Mesendoderm (in vitro differentiated cells): Measurements from ENCODE around the gene ERC2.

Source experiments
- DNase-seq: peaks from one replicate; pipeline ENCODE4 v3.0.0; 2013
- H2AK5ac ChIP-seq: 2 replicates; pipeline ENCODE4 v1.6.1; 2013; ENCODE audit warnings: low read length, inconsistent platforms
- H2BK120ac ChIP-seq: 2 replicates; pipeline ENCODE4 v1.6.1; 2013; ENCODE audit warnings: low read depth, mild to moderate bottlenecking, low read length, moderate library complexity, mixed read lengths
- H2BK15ac ChIP-seq: replicated peaks from 2 replicates; pipeline ENCODE4 v1.6.1; 2013; ENCODE audit warnings: low read depth, mild to moderate bottlenecking, moderate library complexity
- H2BK5ac ChIP-seq: 2 replicates; pipeline ENCODE4 v1.6.1; 2013; ENCODE audit warnings: low read length, inconsistent platforms
- H3K18ac ChIP-seq: 2 replicates; pipeline ENCODE4 v1.6.1; 2013; ENCODE audit warnings: mild to moderate bottlenecking, low read length, mixed read lengths
- H3K23ac ChIP-seq: one replicate; pipeline ENCODE4 v1.6.1; 2013; ENCODE audit warnings: low read length
- H3K27ac ChIP-seq: 2 replicates; pipeline ENCODE4 v1.5.1; 2013; ENCODE audit warnings: low read depth, mild to moderate bottlenecking, inconsistent platforms, low read length, moderate library complexity
- H3K27me3 ChIP-seq: 2 replicates; pipeline ENCODE4 v1.6.1; 2013; ENCODE audit warnings: low read length, control low read depth, mild to moderate bottlenecking, inconsistent platforms; ENCODE audit not compliant: insufficient read depth, poor library complexity
- H3K36me3 ChIP-seq: 2 replicates; pipeline ENCODE4 v1.6.1; 2013; ENCODE audit warnings: low read length, inconsistent platforms; ENCODE audit not compliant: control insufficient read depth, insufficient read depth
- H3K4ac ChIP-seq: one replicate; pipeline ENCODE4 v1.6.1; 2013; ENCODE audit warnings: low read depth, mild to moderate bottlenecking, low read length, moderate library complexity
- H3K4me1 ChIP-seq: 2 replicates; pipeline ENCODE4 v1.6.1; 2013; ENCODE audit warnings: low read depth, low read length, inconsistent platforms; ENCODE audit not compliant: control insufficient read depth
- H3K4me2 ChIP-seq: 2 replicates; pipeline ENCODE4 v1.6.1; 2013; ENCODE audit warnings: low read length
- H3K4me3 ChIP-seq: 2 replicates; pipeline ENCODE4 v1.5.1; 2013; ENCODE audit warnings: mild to moderate bottlenecking, low read length
- H3K56ac ChIP-seq: one replicate; pipeline ENCODE4 v1.6.1; 2013; ENCODE audit warnings: low read length
- H3K79me1 ChIP-seq: 2 replicates; pipeline ENCODE4 v1.6.1; 2013; ENCODE audit warnings: low read length, inconsistent platforms
- H3K79me2 ChIP-seq: 2 replicates; pipeline ENCODE4 v1.6.1; 2013; ENCODE audit warnings: mild to moderate bottlenecking, low read length; ENCODE audit not compliant: control insufficient read depth, insufficient read depth
- H3K9ac ChIP-seq: 2 replicates; pipeline ENCODE4 v1.6.1; 2013; ENCODE audit warnings: low read length, inconsistent platforms
- H4K5ac ChIP-seq: one replicate; pipeline ENCODE4 v1.6.1; 2013; ENCODE audit warnings: low read length
- H4K8ac ChIP-seq: one replicate; pipeline ENCODE4 v1.6.1; 2013; ENCODE audit warnings: low read depth, mild to moderate bottlenecking, control low read depth, low read length, moderate library complexity
- WGBS: extraction: QIAGEN DNeasy Blood & Tissue Kit; methylation state at CpG from one replicate; pipeline ENCODE4 v1.1.7; 2013; ENCODE audit warnings: low lambda C conversion rate, missing lambda C conversion rate; ENCODE audit not compliant: insufficient coverage; ENCODE audit errors: extremely low coverage; 5-methylcytosine and 5-hydroxymethylcytosine counted together

ERC2 gene

GRCh38 chr3:55728461-55729100 is 739.7 kb downstream of the ERC2 start:
- Histone ChIP-seq H4K8ac (no peak overlapping the region), H3K36me3 (no peaks in the 10 kb centered on the region), H2BK15ac (no peak overlapping the region), H3K18ac (no peak overlapping the region), H3K9ac (no peak overlapping the region), H2BK5ac (no peak overlapping the region), H3K4me3 (no peak overlapping the region), H3K27ac (no peak overlapping the region), H3K56ac (no peak overlapping the region), H2BK120ac (no peak overlapping the region), H3K4me1 (peaks cover 4% of the 10 kb centered on the region), H3K4ac (no peak overlapping the region), H3K79me1 (no peaks in the 10 kb centered on the region), H3K27me3 (no peaks in the 10 kb centered on the region), H2AK5ac (no peak overlapping the region), H3K79me2 (no peaks in the 10 kb centered on the region), H4K5ac (no peak overlapping the region), H3K4me2 (no peak overlapping the region), H3K23ac (peak overlapping the region; percentile 81)
- DNase-seq, result no peak
- no CpG with 5 or more reads among the region's 5 CpGs for WGBS

GRCh38 chr3:55726501-55726775 is 741.8 kb downstream of the ERC2 start:
- no peak overlapping the region for H4K5ac ChIP-seq
- H3K27me3 ChIP-seq, result no peaks in the 10 kb centered on the region
- no peak overlapping the region for H3K9ac ChIP-seq
- H3K4me1 ChIP-seq, result peaks cover 8% of the 10 kb centered on the region
- no CpG with 5 or more reads among the region's 2 CpGs for WGBS
- no peaks in the 10 kb centered on the region for H3K79me1 ChIP-seq
- no peak overlapping the region for H2BK5ac ChIP-seq
- no peak overlapping the region for H3K27ac ChIP-seq
- H3K23ac ChIP-seq, result no peak overlapping the region
- no peak overlapping the region for H2AK5ac ChIP-seq
- H3K4me3 ChIP-seq, result no peak overlapping the region
- H2BK15ac ChIP-seq, result no peak overlapping the region
- no peaks in the 10 kb centered on the region for H3K36me3 ChIP-seq
- H2BK120ac ChIP-seq, result no peak overlapping the region
- no peak overlapping the region for H3K18ac ChIP-seq
- no peak overlapping the region for H3K4me2 ChIP-seq
- H3K79me2 ChIP-seq, result no peaks in the 10 kb centered on the region
- no peak overlapping the region for H4K8ac ChIP-seq
- no peak overlapping the region for H3K56ac ChIP-seq
- DNase-seq, result no peak
- H3K4ac ChIP-seq, result no peak overlapping the region

GRCh38 chr3:55725681-55726500 is 742.4 kb downstream of the ERC2 start:
- no peaks in the 10 kb centered on the region for H3K36me3 ChIP-seq
- no peak overlapping the region for H3K4ac ChIP-seq
- no peak overlapping the region for H3K56ac ChIP-seq
- no peak overlapping the region for H3K4me3 ChIP-seq
- WGBS, result no CpG with 5 or more reads among the region's 3 CpGs
- H3K4me1 ChIP-seq, result peaks cover 8% of the 10 kb centered on the region
- no peak overlapping the region for H4K5ac ChIP-seq
- H3K27ac ChIP-seq, result no peak overlapping the region
- no peak overlapping the region for H3K9ac ChIP-seq
- H2BK120ac ChIP-seq, result no peak overlapping the region
- no peaks in the 10 kb centered on the region for H3K79me1 ChIP-seq
- no peak overlapping the region for H3K4me2 ChIP-seq
- no peaks in the 10 kb centered on the region for H3K79me2 ChIP-seq
- H2BK5ac ChIP-seq, result no peak overlapping the region
- H4K8ac ChIP-seq, result no peak overlapping the region
- DNase-seq, result no peak
- no peak overlapping the region for H3K18ac ChIP-seq
- no peak overlapping the region for H2BK15ac ChIP-seq
- no peak overlapping the region for H3K23ac ChIP-seq
- H3K27me3 ChIP-seq, result no peaks in the 10 kb centered on the region
- no peak overlapping the region for H2AK5ac ChIP-seq

- Histone ChIP-seq H3K4ac (no peak overlapping the region), H2BK120ac (no peak overlapping the region), H3K23ac (no peak overlapping the region), H2BK15ac (no peak overlapping the region), H3K36me3 (no peaks in the 10 kb centered on the region), H3K56ac (no peak overlapping the region), H3K79me1 (no peaks in the 10 kb centered on the region), H2BK5ac (no peak overlapping the region), H3K4me2 (no peak overlapping the region), H3K4me3 (no peak overlapping the region), H3K4me1 (peaks cover 8% of the 10 kb centered on the region), H3K79me2 (no peaks in the 10 kb centered on the region), H2AK5ac (peak overlapping the region; percentile 29), H3K9ac (no peak overlapping the region), H4K5ac (no peak overlapping the region), H3K18ac (no peak overlapping the region), H3K27me3 (no peaks in the 10 kb centered on the region), H4K8ac (no peak overlapping the region), H3K27ac (no peak overlapping the region)
- DNase-seq, result no peak
- WGBS, result no CpG with 5 or more reads among the region's 2 CpGs
These were observed 743.4 kb downstream of the ERC2 start for GRCh38 chr3:55724821-55725220.

GRCh38 chr3:55724407-55724784 is 743.9 kb downstream of the ERC2 start:
- Histone ChIP-seq H3K27ac (no peak overlapping the region), H3K79me2 (no peaks in the 10 kb centered on the region), H3K23ac (no peak overlapping the region)

More at GRCh38 chr3:55724407-55724784, 743.9 kb downstream of the ERC2 start:
- no peak overlapping the region for H2BK15ac ChIP-seq
- no peak overlapping the region for H4K8ac ChIP-seq
- peak overlapping the region; percentile 29 for H2AK5ac ChIP-seq
- H4K5ac ChIP-seq, result no peak overlapping the region
- no peak overlapping the region for H3K4me2 ChIP-seq
- H3K27me3 ChIP-seq, result no peaks in the 10 kb centered on the region
- peaks cover 8% of the 10 kb centered on the region for H3K4me1 ChIP-seq
- H3K36me3 ChIP-seq, result no peaks in the 10 kb centered on the region
- no peak overlapping the region for H2BK120ac ChIP-seq
- no peak overlapping the region for H3K18ac ChIP-seq
- peak overlapping the region; percentile 43 for H3K56ac ChIP-seq
- H3K4ac ChIP-seq, result no peak overlapping the region
- no peak for DNase-seq
- no peaks in the 10 kb centered on the region for H3K79me1 ChIP-seq
- no peak overlapping the region for H3K9ac ChIP-seq
- peak overlapping the region; percentile 36 for H2BK5ac ChIP-seq
- H3K4me3 ChIP-seq, result no peak overlapping the region
